Right renal pelvis (tissue), 4 donors: Measurements from ENCODE around the gene ST3GAL3. TPM values are rescaled to one million over a fixed set of nuclear protein-coding genes. Genes with fewer than 3 reads are reported as not detected.

Experiments used
- DNase-seq, 4 donors: peaks; one replicate each; pipeline ENCODE4 v3.0.0-alpha.2; 2013; ENCODE audit warnings: low read depth in 4 of 4, low spot score in 3 of 4, missing footprints in 1 of 4
- polyA plus RNA-seq, 4 donors: library from polyadenylated mRNA; unstranded; fragments of 120-200 nt; gene quantifications; one replicate each; pipeline ENCODE4 v1.2.1, GENCODE V29; 2013; ENCODE audit not compliant: insufficient read length in 4 of 4

The ST3GAL3 gene
- polyA plus RNA-seq, 4 donors: 21.2 to 26.6 (median 21.6) TPM

DNA sequence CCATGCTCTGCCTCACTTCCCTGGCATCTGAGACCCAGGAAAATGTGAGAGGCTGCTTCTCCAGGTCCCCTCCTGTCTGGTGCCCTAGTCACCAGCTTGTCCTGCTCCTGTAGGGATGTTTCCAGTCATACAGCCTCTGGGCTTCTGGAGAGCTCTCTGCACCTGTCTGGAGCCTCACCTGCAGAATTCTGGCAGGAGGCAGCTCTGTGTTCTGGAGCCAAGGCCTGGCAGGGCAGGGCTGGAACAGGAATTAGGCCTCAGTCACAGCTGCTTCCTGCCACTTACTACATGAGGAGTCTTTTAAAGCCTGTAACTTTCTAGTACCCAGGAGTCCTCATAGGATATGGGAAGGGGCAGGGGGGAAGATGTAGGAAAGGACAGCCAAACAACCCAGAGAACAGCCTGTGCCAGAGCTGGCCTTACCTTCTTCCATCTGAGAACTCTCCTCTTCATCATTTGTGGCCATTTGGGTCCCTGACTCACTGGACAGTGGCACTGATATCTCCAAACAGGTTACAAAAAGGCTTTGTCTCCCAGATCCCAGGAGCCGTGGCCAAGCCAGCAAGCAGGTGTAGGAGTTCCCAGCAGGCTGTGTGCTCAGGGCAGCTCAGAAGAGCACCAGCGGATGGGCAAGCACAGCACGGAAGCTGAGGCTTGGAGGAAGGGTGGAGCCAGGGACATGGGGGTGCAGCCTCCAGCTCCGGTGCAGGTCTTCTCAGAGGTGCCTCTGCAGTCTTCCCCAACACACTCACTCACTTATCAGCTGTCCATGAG lies 194.9 kb downstream of the ST3GAL3 start:
- DNase-seq: no peak

DNA sequence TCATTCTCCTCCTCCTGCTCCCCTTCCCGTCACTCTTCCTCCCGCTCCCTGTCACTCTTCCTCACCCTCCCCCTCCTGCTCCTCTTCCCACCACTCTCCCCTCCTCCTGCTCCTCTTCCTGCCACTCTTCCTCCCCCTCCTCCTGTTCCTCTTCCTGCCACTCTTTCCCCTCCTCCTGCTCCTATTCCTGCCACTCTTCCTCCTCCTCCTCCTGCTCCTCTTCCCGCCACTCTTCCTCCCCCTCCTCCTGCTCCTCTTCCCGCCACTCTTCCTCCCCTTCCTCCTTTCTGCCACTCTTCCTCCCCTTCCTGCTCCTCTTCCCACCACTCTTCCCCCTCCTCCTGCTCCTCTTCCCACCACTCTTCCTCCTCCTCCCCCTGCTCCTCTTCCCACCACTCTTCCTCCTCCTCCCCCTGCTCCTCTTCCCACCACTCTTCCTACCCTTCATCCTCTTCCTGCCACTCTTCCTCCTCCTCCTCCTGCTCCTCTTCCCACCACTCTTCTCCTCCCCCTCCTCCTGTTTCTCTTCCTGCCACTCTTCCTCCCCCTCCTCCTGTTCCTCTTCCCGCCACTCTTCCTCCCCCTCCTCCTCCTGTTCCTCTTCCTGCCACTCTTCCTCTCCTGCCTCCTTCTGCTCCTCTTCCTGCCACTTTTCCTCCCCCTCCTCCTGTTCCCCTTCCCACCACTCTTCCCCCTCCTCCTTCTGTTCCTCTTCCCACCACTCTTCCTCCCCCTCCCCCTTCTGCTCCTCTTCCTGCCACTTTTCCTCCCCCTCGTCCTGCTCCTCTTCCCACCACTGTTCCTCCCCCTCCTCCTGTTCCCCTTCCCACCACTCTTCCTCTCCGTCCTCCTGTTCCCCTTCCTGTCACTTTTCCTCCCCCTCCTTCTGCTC lies 197.6 kb downstream of the ST3GAL3 start:
- DNase-seq: no peak

- no peak for DNase-seq
These were observed 200.9 kb downstream of the ST3GAL3 start for GRCh38 chr1:43908226-43908625.

GRCh38 chr1:43908858-43909257 lies 201.5 kb downstream of the ST3GAL3 start:
- no peak for DNase-seq

DNA sequence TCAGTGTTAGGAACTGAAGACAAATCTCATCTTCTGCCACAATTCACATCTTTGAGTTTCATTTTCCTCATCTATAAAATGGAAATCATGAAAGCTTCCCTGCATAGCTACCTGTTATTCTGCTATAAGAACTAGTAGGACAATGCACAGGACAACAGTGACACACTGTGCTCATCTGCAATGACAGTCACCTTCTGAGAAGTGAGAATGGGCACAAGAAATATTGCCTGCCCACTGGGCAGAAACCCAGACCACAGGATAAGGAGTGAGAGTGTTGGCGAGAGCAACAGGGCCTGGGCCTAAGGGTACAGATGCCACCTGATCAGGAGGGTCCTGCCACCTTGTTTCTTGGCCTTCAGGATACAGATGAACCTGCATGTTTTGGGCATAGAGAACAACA lies 203.0 kb downstream of the ST3GAL3 start:
- DNase-seq: no peak

DNA sequence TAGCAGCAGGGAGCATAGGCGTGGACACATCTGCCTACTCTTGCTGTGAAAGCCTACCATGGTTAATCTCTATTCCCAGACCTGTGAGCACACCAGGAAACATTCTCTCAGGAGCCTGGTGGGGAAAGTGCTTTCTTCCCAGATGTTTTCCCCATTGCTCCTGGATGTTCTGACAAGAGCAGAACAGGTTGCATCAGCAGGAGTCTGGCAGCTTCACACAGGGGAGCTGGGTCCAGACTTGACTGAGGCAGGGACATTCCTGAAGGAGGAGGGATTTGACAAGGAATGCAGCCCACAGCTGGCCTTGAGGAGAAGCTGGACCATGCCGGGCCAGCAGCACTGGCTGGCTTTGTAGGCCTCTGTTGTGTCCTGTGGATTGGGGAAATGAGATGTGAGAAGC lies 205.3 kb downstream of the ST3GAL3 start:
- DNase-seq: no peak

DNA sequence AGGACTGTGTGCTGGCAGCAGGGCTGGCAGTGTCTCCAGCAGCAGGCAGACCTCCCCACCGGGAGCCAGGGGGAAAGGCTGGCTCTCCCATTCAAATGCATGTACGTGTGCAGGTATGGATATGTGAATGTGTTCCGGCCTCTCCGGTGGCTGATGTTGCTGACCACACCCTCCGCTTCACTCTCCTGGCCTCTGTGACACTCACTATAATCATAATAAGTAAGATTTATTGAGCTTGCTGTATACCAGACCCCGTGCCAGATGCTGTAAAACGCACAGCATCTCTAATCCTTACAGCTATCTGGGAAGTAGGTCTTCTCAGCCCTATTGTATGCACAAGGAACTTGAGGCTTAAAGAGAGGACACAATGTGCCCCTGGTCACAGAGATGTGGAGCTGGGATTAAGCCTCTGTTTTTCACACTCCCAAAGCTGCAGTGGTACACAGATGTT lies 205.7 kb downstream of the ST3GAL3 start:
- DNase-seq: no peak

DNA sequence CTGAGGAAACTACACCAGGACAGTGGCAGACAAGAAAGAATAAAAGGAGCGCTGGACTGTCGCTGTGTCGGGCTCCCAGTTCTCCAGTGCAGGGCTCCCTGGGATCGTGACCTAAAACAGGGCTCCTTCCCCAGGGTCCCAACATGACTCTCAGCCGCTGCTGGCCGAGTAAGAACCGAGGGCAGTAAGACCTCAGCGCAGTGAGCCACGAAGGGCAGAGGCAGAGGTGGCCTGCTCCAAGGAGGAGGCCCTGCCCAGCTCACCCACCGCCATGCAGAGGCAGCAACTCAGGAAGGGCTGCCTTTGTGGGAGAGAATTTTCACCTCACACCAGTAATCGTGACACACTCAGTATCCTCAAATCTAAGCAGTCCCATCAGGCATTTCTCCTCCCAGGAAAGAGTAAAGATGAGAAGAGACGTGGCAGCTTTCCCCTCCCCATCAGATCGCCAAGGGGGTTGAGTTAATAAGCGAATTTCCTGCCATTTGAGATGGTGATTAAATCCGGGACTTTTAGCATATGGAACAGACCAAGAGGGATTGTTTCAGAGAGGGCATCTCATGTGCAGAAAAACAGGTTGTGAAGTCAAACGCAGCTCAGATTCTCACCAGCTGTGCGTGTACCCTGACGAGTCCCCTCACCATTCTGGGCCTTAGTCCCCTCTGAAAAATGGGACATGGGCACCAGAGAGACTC lies 206.5 kb downstream of the ST3GAL3 start:
- no peak for DNase-seq

DNA sequence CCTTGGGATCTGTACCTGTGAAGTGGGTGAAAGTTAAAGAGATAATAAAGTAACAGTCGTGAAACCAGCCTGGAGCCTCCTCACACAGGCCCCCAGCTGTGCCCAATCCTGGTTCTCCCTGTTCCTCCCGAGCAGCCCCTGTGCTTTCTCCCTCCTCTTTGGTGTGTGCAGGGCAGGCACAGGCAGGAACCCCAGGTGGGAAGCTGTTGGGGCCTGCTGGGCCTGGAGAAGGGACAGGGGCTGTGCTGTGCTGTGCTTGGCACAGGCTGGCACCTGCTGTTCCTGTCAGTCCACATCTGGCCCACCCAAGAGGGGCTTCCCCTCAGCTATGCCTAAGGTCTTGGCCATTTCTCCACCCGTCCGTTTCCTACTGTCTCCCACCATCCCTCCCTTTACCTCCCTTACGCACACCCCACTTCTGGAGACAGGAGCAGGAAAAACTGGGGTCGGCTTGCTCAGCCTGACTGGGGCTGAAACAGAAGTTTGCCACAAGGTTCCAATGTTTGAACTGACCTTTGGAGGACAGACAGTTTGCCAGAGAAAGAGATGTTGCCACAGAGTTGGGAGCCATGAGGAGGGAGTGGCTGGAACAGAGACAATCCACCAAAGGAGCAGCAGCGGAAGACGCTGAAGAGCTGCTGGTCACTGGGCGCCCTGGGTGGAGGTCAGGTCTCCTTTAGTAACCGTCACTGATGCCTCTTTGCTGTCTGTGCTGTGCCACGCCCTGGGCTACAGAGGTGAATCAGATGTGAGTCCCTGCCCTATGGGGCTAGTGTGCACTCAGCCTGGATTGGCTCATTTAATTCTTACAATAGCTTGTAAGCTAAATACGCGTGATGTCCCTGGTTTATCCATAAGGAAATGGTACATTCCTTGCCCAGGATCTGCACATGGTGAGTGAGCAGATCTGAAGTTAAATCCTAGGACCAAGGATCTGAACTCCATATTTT lies 207.5 kb downstream of the ST3GAL3 start:
- no peak for DNase-seq

DNA sequence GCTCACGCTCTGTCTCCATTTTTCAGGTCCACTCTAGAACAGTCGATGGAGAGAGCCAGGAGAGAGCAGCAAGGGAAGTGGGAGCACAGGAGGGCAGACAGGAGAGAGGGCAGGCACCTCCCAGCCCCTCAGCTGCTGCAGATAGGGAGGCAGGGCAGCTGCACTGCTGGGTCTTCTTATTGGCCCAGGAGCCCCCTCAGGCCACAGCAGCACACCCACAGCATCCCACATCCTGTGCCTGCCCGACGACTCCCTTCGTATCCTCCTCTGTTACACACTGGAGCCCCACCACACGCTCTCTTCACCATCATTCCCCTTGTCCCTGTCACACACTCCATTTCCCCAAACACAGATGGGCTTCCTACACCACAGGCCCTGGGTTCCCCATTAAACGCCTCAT lies 212.6 kb downstream of the ST3GAL3 start:
- no peak for DNase-seq

- no peak for DNase-seq
These were observed 213.7 kb downstream of the ST3GAL3 start for GRCh38 chr1:43921022-43921421.

- DNase-seq: no peak
These were observed 217.2 kb downstream of the ST3GAL3 start for GRCh38 chr1:43924516-43924915.

DNA sequence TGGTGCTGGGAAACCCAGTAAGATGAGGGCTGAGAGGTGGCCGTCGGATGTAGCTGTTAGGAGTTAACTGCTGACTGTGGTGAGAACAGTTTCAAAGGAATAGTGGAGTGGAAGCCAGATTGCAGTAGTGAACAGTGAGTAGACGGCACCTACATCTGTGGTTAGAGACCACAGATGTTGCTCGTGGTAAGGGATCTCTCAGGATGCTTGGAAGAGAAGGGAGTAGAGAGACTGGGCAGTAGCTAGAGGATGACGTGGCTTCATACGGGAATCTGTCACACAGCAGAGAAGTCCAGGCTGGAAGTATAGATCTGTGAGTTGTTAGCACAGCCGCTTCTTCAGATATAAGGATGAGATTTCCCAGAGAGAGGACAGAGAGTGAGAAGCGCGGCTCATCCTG lies 218.5 kb downstream of the ST3GAL3 start:
- DNase-seq: no peak

DNA sequence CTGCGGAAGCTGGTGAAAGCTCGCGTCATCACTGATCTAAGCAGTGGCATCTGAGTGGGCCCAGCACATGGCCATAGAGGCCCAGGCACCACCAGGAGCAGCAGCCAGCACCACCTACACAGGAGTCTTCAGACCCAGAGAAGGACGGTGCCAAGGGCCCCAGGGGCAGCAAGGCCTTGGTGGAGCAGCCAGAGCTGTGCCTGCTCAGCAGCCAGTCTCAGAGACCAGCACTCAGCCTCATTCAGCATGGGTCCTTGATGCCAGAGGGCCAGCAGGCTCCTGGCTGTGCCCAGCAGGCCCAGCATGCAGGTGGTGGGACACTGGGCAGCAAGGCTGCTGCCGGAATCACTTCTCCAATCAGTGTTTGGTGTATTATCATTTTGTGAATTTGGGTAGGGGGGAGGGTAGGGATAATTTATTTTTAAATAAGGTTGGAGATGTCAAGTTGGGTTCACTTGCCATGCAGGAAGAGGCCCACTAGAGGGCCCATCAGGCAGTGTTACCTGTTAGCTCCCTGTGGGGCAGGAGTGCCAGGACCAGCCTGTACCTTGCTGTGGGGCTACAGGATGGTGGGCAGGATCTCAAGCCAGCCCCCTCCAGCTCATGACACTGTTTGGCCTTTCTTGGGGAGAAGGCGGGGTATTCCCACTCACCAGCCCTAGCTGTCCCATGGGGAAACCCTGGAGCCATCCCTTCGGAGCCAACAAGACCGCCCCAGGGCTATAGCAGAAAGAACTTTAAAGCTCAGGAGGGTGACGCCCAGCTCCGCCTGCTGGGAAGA lies 223.0 kb downstream of the ST3GAL3 start:
- no peak for DNase-seq

- DNase-seq: no peak
These were observed 223.6 kb downstream of the ST3GAL3 start for GRCh38 chr1:43930949-43931275.

DNA sequence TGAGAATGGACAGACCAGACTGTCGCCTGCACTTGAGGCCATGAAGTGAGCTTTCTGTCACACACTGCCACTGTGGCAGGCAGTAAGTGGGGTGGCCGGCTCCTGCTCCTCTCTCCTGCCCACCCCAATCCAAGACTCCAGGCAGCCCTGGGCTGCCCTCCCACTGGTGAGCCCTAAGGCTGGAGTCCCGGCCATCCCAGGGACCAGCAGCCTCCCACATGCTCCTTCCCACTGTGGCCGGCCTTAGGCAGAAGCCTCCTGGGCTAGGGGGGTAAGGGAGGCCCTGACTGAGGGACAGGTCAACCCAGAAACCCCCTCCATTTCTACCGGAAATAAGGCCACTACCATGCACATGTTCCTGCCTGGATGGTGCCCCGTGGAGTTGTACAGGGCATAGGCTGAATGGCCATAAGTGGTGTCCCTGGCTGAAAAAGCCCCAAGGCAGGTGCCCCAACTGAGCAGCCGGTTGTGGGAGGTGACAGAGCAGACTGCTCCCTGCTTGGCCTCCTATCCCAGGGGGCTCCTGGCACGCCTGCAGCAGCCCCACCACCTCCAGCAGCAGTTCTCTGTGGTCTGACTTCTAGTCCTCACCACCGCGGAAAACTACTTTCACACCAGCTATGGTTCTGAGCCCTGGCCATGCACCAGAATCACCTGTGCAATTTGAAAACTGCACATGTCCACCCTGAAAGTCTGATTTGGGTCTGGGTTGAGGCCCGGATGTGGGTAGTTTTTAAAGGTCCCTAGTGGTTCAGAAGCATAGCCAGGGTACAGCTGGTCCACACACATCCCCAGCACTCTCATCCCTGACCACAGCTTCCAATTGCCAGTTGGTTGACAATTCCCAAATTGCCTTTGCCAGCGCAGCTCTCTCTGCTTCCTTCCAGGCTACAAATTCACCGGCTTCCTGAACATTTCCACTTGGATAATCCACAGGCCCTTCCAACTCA lies 224.7 kb downstream of the ST3GAL3 start:
- no peak for DNase-seq

DNA sequence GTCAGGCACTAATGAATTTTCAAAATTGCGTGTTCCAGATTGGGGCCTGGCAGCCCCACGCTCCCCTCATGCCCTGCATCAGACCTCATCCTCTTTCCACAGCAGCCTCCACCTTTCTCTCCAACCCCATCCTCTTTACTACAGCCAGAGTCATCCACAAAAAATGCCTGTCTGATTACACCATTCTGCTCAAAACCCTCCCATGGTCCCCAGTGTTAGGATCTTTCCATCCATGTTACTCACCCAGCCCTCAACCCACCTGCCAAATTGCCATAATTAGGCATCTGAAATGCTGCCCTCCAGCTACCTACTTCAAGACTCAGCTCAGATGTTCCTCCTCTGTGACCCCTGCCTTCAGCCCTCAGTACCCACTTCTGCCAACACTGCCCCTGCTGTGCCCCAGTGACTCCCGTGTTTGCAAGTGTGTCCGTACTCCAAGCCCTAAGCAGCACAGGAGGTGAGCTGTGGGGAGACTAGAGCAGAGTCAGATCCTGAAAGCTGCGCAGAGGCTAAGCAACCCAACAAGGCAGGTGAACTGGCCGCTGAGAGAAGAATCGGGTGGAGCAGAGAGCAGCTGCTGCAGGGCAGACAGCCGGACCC lies 225.6 kb downstream of the ST3GAL3 start:
- no peak for DNase-seq
